Liver (tissue), 9 donors: ENCODE data around the gene NEK1. TPM values are rescaled to one million over a fixed set of nuclear protein-coding genes. Genes with fewer than 3 reads are reported as not detected.
"Not testable (repeated sequence)": the region's sequence is repeated elsewhere in the genome, so short reads cannot be mapped to it uniquely, and the experiment has no call there.

Experiments used
- DNase-seq: peaks from one replicate; pipeline ENCODE4 v3.0.0-alpha.2; 2017; ENCODE audit warnings: low spot score
- H3K27ac ChIP-seq, 2 donors: one replicate each; pipeline ENCODE4 v1.7.0; 2013; ENCODE audit warnings: inconsistent platforms in 2 of 2, low read length in 2 of 2, control low read depth in 1 of 2, low read depth in 1 of 2, mild to moderate bottlenecking in 1 of 2
- H3K27me3 ChIP-seq, 4 donors: one replicate each; pipeline versions ENCODE4 v1.6.1 to v1.7.0; 2013; ENCODE audit warnings: low read length in 3 of 4, inconsistent platforms in 1 of 4, mild to moderate bottlenecking in 1 of 4, moderate library complexity in 1 of 4; ENCODE audit not compliant: control insufficient read depth in 4 of 4, insufficient read depth in 4 of 4
- H3K36me3 ChIP-seq, 4 donors: one replicate each; pipeline versions ENCODE4 v1.6.1 to v1.7.0; 2013; ENCODE audit warnings: low read length in 3 of 4, mild to moderate bottlenecking in 3 of 4, low read depth in 1 of 4, moderate library complexity in 1 of 4; ENCODE audit not compliant: control insufficient read depth in 4 of 4, insufficient read depth in 3 of 4
- H3K4me1 ChIP-seq, 4 donors: one replicate each; pipeline versions ENCODE4 v1.6.1 to v1.7.0; 2013; ENCODE audit warnings: low read length in 3 of 4, mild to moderate bottlenecking in 3 of 4, moderate library complexity in 1 of 4; ENCODE audit not compliant: control insufficient read depth in 4 of 4, insufficient read depth in 4 of 4
- H3K4me3 ChIP-seq, 3 donors: one replicate each; pipeline versions ENCODE4 v1.6.1 to v1.7.0; 2013; ENCODE audit warnings: low read length in 3 of 3, control low read depth in 1 of 3, low read depth in 1 of 3, mild to moderate bottlenecking in 1 of 3
- H3K9ac ChIP-seq, 2 donors: one replicate each; pipeline ENCODE4 v1.7.0; 2013; ENCODE audit warnings: low read length in 2 of 2, mild to moderate bottlenecking in 2 of 2, moderate library complexity in 2 of 2, control low read depth in 1 of 2, low read depth in 1 of 2
- H3K9me3 ChIP-seq, 4 donors: one replicate each; pipeline versions ENCODE4 v1.6.1 to v1.7.0; 2013; ENCODE audit warnings: low read length in 3 of 4; ENCODE audit not compliant: control insufficient read depth in 4 of 4
- CTCF ChIP-seq: fragments of 150-350 bp; IDR thresholded peaks from 2 replicates; pipeline ENCODE4 v1.5.1; 2017; ENCODE audit warnings: improper control_type of control experiment, low read depth, low read length; ENCODE audit not compliant: missing input control
- FOXA2 ChIP-seq: IDR thresholded peaks from 2 replicates; pipeline ENCODE4 v1.6.1; 2016; ENCODE audit warnings: antibody characterized with exemption
- NR2F2 ChIP-seq: IDR thresholded peaks from 2 replicates; pipeline ENCODE4 v1.6.1; 2016; ENCODE audit warnings: antibody characterized with exemption
- RAD21 ChIP-seq, 2 donors: IDR thresholded peaks; 2 replicates each; pipeline ENCODE4 v1.6.1; 2016; ENCODE audit warnings: antibody characterized with exemption in 2 of 2, mild to moderate bottlenecking in 2 of 2
- RXRA ChIP-seq, 2 donors: IDR thresholded peaks; 2 replicates each; pipeline ENCODE4 v1.6.1; 2017 to 2018; ENCODE audit warnings: antibody characterized with exemption in 2 of 2, mild to moderate bottlenecking in 1 of 2
- SP1 ChIP-seq: IDR thresholded peaks from 2 replicates; pipeline ENCODE4 v1.6.1; 2018; ENCODE audit warnings: antibody characterized with exemption, mild to moderate bottlenecking
- ZBTB33 ChIP-seq: IDR thresholded peaks from 2 replicates; pipeline ENCODE4 v1.6.1; 2016; ENCODE audit warnings: antibody characterized with exemption
- WGBS: extraction: QIAGEN DNeasy Blood & Tissue Kit; methylation state at CpG from one replicate; pipeline ENCODE4 v1.1.7; 2013; 5-methylcytosine and 5-hydroxymethylcytosine counted together
- polyA plus RNA-seq, 2 donors: library from polyadenylated mRNA; stranded (reverse) in 1 of 2; unstranded in 1 of 2; fragments of 200-250 nt in 1 of 2; fragments of >200 nt in 1 of 2; fragmentation: Nextera tagmentation in 1 of 2; extraction: Ambion mirVana in 1 of 2; gene quantifications; one replicate each; pipeline versions ENCODE4 v1.2.1 to v1.2.3, GENCODE V29; 2013 to 2015
- total RNA-seq, 2 donors: library from RNA; depleted of rRNA; stranded (reverse); fragments of >200 nt; gene quantifications; one replicate each; pipeline ENCODE4 v1.2.3, GENCODE V29; 2014
- TF ChIP-seq, protein P1 (sequence below): IDR thresholded peaks from 2 replicates; pipeline ENCODE4 v1.6.1; 2016; ENCODE audit warnings: antibody characterized with exemption, mild to moderate bottlenecking
- TF ChIP-seq, protein P2 (sequence below): IDR thresholded peaks from 2 replicates; pipeline ENCODE4 v1.6.1; 2016; ENCODE audit warnings: antibody characterized with exemption
- donor health status: healthy.
- donor health status: healthy.
- donor health status: healthy.
- donor health status: healthy.
- donor health status: healthy.

Gene NEK1
- total and polyA plus RNA-seq, 4 donors: 1.8 to 10.2 (median 5.3) TPM

- TF ChIP-seq CTCF (no peak), FOXA2 (no peak)
These were observed 38.5 kb downstream of the NEK1 start (continued) for GRCh38 chr4:169573889-169574288.

- H3K9me3 ChIP-seq: no peaks in the 10 kb centered on the region
- no peak overlapping the region for H3K27ac ChIP-seq
- TF ChIP-seq NR2F2 (no peak), SP1 (no peak), RAD21 (IDR thresholded peaks at IDR 0.05) (no peak), RXRA (IDR thresholded peaks at IDR 0.05) (no peak), FOXA2 (no peak), CTCF (no peak), ZBTB33 (no peak)
- TF ChIP-seq, protein P1, sequence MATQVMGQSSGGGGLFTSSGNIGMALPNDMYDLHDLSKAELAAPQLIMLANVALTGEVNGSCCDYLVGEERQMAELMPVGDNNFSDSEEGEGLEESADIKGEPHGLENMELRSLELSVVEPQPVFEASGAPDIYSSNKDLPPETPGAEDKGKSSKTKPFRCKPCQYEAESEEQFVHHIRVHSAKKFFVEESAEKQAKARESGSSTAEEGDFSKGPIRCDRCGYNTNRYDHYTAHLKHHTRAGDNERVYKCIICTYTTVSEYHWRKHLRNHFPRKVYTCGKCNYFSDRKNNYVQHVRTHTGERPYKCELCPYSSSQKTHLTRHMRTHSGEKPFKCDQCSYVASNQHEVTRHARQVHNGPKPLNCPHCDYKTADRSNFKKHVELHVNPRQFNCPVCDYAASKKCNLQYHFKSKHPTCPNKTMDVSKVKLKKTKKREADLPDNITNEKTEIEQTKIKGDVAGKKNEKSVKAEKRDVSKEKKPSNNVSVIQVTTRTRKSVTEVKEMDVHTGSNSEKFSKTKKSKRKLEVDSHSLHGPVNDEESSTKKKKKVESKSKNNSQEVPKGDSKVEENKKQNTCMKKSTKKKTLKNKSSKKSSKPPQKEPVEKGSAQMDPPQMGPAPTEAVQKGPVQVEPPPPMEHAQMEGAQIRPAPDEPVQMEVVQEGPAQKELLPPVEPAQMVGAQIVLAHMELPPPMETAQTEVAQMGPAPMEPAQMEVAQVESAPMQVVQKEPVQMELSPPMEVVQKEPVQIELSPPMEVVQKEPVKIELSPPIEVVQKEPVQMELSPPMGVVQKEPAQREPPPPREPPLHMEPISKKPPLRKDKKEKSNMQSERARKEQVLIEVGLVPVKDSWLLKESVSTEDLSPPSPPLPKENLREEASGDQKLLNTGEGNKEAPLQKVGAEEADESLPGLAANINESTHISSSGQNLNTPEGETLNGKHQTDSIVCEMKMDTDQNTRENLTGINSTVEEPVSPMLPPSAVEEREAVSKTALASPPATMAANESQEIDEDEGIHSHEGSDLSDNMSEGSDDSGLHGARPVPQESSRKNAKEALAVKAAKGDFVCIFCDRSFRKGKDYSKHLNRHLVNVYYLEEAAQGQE: no peak
- TF ChIP-seq, protein P2, sequence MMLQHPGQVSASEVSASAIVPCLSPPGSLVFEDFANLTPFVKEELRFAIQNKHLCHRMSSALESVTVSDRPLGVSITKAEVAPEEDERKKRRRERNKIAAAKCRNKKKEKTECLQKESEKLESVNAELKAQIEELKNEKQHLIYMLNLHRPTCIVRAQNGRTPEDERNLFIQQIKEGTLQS: no peak
- WGBS: 94% methylated on average over 4 of the region's 4 CpGs
- no peak for DNase-seq
- H3K9ac ChIP-seq: no peak overlapping the region
- H3K27me3 ChIP-seq: no peaks in the 10 kb centered on the region
- no peak overlapping the region for H3K4me3 ChIP-seq
- H3K4me1 ChIP-seq: no peaks in the 10 kb centered on the region
- peaks cover 0 to 8% (median 3%) of the 10 kb centered on the region in 4 donors for H3K36me3 ChIP-seq
These were observed 40.9 kb downstream of the NEK1 start for GRCh38 chr4:169571435-169571834.

DNA sequence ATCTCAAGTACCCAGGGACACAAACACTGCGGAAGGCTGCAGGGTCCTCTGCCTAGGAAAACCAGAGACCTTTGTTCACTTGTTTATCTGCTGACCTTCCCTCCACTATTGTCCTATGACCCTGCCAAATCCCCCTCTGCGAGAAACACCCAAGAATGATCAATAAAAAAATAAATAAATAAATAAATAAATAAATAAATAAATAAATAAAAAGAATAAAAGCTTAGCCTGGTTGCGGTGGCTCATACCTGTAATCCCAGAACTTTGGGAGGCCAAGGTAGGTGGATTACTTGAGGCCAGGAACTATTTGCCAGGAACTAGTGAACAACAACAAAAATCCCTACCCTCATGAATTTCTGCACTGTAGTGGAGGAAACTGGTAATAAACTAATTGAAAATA, 41.4 kb downstream of the NEK1 start:
- not testable (repeated sequence) for H3K27ac ChIP-seq, H3K27me3 ChIP-seq, H3K36me3 ChIP-seq, H3K4me3 ChIP-seq, H3K9ac ChIP-seq, DNase-seq, H3K4me1 ChIP-seq, H3K9me3 ChIP-seq
- WGBS: 96% methylated on average over 1 of the region's 3 CpGs

DNA sequence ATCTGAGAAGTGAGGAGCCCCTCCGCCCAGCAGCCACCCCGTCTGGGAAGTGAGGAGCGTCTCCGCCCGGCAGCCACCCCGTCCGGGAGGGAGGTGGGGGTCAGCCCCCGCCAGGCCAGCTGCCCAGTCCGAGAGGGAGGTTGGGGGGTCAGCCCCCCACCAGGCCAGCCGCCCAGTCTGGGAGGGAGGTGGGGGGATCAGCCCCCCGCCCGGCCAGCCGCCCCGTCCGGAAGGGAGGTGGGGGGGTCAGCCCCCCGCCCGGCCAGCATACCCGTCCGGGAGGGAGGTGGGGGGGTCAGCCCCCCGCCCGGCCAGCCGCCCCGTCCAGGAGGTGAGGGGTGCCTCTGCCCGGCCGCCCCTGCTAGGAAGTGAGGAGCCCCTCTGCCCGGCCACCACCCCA, 42.1 kb downstream of the NEK1 start:
- not testable (repeated sequence) for H3K36me3 ChIP-seq, H3K4me1 ChIP-seq, H3K27ac ChIP-seq, H3K9me3 ChIP-seq, H3K9ac ChIP-seq, DNase-seq, H3K4me3 ChIP-seq, H3K27me3 ChIP-seq
- 96% methylated on average over 26 of the region's 26 CpGs for WGBS

DNA sequence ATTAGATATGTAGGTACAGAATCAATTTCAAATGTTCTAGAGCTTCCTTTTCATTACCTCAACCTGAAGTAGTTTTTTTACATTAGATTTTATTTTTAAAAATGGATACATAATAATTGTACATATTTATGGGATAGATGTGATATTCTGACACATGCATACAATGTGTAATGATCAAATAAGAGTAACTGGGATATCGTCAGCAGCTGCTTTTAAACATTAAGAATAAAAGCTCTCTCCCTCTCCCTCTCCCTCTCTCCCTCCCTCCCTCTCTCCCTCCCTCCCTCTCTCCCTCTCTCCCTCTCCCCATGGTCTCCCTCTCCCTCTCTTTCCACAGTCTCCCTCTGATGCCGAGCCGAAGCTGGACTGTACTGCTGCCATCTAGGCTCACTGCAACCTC, 43.2 kb downstream of the NEK1 start:
- H3K36me3 ChIP-seq, H3K4me3 ChIP-seq, DNase-seq, H3K9me3 ChIP-seq, H3K27ac ChIP-seq, H3K9ac ChIP-seq, H3K4me1 ChIP-seq, H3K27me3 ChIP-seq: not testable (repeated sequence)
- over 99% methylated on average over 3 of the region's 3 CpGs for WGBS
